GM18498 (cell line): ENCODE data around the gene CFP.
"Not testable (repeated sequence)": the region's sequence is repeated elsewhere in the genome, so short reads cannot be mapped to it uniquely, and the experiment has no call there.

Source experiments
- ATAC-seq: cut with Tn5 transposase; IDR thresholded peaks from one replicate; pipeline ENCODE4 v1.9.1; 2021; ENCODE audit warnings: mild to moderate bottlenecking, moderate library complexity; ENCODE audit not compliant: unreplicated experiment

Gene CFP

DNA sequence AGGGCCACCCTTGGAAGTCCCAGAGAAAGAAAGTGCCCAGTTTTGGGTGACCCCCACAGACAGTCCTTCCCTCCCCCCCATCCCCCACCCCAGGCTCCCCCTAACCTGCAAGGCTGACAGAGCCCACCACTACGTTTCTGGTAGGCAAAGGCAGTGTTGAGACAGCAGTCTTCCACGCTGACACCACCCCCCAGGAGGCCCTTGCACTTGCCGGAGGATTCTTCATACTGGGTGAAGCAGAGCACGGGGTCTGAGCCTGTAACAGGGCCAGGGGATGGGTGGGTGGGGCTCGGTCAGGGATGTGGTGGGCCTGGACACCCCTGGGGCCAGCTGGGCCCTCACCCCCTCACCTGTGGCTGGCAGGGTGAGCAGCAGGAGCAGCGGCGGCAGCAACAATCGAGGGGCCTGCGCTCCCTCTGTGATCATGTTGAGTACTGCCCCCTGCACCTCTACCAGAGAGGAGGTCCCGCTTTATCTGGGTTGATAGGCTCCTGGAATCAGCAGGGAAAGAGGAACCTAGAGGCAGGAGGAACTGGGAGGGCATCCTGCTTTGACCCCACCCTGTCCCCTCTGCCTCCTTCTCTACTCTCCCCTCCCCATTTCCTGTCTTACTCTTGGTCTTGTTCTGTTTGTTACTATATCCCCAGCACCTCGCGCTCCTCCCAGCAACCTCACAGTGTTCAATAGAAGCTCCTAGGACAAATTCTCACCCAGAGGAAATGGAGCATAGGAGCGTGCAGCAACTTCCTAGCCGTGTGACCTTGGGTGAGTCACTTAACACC is at the start of gene CFP:
CFP (minus strand) TSS at position 512 of the 782 bp plus-strand sequence; CDS start at position 426, 86 bp downstream.
- no peak for ATAC-seq

DNA sequence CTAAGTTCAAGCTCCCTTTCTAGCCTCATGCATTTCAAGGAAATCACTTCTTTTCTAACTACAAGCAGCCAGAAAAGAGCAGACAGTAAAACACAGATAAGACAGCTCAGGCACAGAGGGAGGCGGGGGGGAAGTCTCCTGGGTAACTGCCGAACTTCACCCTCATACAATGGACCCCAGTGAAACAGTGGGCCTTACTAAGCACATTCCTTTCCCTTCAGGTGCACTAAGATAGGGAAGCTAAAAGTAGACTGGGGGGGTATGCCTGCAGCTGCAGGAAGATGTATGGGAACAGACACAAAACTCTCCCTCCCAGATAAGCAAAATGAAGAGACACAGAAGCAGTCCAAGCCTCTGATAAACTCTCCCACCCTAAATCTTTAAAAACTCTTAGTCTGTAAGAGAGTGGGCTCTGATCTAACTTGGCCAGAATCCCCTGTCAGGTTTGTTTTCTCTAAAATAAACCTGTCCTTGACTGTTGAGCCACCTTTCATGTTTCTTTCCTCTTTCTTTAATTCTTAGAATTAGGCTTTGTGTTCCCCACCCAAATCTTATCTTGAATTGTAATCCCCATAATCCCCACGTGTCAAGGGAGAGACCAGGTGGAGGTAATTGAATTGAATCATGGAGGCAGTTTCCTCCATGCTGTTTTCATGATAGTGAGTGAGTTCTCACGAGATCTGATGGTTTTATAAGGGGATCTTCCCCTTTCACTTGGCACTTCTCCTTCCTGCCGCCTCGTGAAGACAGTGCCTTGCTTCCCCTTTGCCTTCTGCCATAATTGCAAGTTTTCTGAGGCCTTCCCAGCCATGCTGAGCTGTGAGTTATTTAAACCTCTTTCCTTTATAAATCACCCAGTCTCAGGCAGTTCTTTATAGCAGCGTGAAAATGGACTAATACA is 46.5 kb upstream of the CFP start:
- ATAC-seq = not testable (repeated sequence)

DNA sequence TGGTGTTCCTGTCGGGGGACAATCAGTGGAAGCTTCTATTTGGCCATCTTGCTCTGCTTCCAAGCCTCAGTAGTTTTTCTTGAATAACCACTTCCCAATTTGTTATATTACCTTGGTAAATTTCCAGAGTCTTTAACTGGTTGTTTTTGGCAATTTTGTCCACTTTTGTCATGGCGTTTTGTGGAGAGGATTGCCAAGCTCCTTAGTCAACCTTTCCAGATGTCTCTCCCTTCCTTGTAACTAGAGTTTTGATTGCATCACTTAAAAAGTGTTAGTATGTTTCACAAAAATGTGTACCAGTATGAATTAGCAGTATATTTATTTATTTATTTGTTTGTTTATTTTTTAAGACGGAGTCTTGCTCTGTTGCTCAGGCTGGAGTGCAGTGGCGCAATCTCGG is 45.0 kb upstream of the CFP start:
- ATAC-seq = no peak

DNA sequence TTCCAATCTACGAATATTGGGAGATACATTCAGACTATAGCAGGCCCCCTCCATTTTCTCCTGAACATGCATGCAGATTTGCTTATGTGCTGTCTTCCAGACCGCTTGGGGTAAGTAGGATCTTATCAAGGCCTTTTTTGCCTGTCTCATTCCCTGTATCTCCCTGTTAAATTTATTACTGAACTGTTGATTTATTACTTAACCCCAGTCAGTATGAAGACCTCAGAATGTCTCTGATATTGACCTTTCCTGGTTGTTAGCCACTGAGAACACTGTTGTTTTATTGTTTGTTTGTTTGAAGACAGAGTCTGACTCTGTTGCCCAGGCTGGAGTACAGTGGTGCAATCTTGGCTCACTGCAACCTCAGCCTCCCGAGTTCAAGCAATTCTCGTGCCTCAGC is 36.1 kb upstream of the CFP start:
- ATAC-seq = not testable (repeated sequence)

DNA sequence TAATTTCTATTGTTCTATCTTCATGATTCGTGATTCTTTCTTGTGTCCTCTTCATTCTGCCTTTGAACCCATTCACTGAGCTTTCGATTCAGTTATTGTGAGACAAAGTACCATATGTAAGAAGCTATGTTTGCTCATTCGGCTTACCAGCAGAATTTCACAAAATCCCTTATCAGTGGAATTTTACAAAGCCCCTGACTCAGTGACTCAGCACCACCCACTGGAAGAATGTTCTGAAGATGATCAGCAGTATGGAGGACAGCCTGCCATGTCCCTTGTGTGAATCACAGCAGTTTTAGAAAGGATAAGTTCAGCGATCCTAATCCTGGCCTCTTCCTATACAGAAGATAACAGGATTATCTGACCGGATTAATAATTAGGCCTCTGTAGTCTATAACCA is 35.0 kb upstream of the CFP start:
- ATAC-seq = no peak

DNA sequence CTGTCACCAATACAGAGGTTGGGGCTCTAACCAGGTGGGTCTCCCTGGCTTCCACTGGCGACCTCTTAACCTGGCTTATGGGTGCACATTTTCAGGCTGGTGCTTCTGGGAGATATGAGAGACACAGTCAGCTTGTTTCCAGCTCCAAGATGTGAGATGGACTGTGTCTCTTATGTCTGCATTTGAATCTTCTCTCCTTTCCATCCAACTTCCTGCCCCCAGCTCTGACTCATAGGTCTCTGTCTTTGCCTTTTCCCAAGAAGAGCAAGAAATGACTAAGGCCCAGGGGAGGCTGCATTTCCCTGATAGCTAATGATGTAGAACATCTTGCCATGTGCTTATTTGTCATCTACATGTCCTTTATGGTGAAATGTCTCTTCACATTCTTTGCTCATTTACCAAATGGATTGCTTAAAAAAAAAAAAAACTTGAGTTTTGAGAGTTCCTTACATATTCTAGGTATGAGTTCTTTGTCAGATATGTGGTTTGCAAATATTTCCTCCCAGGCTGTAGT is 32.5 kb upstream of the CFP start:
- no peak for ATAC-seq

DNA sequence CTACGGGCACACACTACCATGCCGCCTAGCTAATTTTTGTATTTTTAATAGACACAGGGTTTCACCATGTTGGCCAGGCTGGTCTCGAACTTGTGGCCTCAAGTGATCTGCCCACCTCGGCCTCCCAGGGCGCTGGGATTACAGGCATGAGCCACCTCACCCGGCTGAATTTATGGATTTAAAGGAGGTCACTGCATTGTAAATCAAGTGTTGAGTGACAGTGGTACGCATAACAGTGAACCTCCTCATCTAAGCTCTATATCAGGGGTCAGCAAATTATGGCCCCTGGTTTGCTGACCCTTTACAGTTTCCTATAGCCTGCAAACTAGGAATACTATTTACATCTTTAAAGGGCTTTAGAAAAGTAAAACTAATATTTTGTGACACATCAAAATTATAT is 31.8 kb upstream of the CFP start:
- ATAC-seq = no peak

DNA sequence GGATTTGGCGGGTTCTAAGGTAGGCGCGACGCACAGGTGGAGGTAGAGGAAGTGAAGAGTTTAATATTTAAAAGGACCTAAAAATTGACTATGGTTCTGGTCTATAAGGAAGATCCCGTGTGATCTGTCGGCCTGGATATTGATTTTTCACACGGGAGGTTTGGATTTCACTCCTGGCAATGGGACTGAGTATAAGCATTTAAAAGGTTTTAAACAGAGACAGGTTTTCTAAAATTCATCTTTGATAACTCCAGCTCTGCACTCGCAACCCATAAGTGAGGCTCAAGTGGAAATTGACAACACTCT is 29.6 kb upstream of the CFP start:
- no peak for ATAC-seq

DNA sequence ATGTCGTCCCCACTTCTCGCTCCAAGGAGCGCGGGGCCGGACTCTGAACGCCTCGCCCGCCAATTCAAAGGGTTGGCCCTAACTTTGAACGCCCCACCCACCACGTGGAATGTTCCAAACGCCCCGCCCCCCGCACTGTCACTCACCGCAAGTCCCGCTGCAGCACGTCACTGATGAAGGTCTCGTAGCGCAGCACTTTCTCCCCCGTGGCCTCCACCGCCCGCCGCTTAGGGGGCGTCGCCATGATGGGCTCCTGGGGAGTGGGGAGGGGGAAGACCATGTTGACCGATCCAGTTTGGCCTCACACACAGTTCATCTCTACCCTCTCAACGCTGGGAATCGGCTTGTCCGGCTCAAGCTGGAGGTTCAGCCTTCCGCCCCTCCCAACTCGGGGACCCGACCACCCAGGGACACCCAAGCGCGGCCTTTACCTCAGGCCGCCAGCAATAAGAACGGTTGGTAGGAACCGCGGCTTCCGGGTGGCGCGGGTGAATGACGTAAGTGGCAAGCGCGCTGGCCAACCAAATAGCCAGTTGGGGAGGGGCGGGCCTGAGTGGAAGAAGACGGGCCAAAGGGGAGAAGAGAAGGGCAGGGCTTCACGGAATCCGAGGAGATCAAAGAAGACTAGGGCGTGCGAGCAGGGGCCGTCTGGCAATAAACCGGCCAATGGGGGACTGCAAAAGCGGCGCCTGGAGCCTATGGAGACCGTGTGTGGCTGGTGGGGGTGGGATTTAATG is 29.1 kb upstream of the CFP start, which contains the start of gene UXT:
UXT (minus strand) TSS at position 497 of the 737 bp plus-strand sequence; CDS start at position 244, 253 bp downstream.
- ATAC-seq = peak; percentile 85

DNA sequence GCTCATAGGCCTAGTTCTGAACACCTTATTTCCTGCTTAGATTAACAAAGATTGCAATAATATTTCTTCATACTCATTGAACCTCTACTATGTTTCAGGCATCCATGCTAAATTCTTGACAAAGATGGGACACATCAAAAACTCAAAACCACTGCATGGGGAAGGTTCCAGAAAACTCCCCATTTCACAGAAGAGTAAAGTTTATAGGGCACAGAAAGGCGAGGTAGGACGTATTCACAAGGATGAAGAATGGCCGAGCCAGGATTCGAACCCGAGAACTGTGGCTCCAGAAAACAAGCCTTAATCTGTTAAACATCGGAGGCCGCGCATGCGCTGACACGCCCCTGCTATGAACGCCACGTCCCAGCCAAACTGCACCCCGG is 28.6 kb upstream of the CFP start:
- ATAC-seq = no peak

DNA sequence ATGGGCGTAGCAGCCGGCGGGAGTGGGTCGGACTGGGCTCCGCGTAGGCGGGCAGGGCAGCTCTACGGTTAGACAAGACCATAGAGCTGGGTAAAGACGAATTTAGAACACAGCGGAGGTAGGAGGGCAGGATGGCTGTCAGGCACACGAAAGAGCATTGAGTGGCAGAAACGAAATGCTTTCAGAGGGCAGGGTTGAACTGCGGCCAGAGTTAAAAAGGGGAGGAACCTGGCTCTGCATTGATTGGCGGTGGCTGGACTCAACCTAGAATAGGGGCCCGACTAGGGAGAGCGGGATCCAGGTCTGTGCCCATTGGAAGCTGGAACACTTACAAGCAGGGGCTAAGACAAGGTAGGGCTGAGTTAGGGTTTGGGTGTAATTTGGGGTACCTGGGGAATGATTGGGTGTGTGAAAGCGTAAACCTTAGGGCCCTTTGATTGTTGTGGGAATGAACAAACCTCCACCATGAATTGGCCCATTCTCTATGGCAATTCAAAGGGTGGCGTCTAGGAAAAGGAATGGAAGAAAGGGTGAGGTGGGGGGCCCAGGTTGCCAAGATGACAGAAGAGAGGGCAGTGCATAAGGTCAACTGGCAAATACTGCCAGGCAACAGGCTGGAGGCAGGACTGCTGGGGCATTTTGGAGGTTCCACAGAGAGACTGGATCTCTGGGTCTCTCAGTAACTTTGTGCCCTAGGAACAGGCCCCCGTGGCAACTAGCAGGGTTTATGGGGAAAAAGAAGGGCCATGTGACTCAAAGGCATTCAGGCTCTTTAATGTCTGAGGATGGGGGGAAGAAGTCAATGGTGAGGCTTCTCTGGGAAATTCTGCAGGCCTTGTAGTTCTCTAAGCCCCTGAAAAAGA is 21.5 kb upstream of the CFP start:
- no peak for ATAC-seq

DNA sequence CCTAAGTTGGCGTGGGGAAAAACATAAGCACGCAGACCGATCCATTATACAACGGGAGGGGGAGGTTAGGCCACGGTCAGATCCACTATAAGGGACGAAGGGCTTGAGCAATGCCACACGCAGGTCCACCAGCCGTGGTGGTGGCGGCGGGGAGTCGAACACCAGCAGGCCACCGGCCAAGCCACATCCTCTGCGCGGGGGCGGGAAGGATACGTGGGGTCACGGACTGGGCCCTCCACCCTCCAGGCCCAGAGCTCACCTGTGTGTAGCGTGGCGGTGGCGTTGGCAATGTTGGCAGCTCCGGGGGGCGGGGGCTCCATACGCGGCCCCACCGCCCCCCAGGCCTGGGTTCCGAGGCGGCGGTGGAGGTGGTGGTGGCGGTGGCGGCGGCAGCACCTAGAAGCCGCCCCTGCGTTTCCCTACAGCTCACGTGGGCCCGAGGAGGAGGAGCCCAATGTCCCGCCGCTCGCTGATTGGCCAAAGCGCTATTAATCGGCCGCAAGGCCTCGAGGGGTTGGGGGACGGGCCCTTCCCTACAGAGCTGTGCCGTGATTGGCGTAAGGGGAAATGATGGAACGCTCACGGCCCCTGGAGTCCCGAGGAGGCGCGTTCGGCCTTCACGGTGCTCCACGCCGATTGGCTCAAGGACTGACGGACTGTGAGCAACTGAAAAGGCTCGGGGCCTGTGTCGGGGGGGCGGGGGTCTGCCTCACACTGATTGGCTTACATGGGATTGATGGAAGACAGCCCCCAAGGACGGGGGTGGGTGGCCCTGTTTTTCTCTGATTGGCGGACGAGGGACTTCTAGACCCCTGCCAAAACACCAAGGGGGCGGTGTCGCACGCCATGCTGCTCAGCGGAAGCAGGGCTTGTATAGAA is 20.7 kb upstream of the CFP start, which contains the start of gene ELK1:
ELK1 (minus strand) TSS at position 400 of the 879 bp plus-strand sequence. CDS start 9,122 bp downstream, outside the sequence.
- ATAC-seq = peak; percentile 89

DNA sequence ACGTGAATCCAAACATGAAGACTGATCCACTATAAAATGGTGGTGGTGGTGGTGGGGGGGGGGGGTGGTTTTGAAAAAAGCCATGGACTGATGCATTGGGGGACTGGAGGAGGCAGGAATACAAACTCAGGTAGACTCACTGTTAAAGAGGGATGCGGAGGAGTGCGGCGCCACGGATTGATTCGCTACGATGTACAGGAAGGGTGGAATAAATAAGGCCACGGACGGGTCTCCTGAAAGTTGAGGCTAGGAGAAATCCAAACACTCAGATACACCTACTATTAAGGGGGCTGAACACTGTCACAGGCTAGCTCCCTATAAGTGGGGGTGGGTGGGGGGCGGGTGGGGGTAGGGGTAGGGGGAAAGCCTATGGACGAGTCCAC is 20.0 kb upstream of the CFP start:
- ATAC-seq = no peak

DNA sequence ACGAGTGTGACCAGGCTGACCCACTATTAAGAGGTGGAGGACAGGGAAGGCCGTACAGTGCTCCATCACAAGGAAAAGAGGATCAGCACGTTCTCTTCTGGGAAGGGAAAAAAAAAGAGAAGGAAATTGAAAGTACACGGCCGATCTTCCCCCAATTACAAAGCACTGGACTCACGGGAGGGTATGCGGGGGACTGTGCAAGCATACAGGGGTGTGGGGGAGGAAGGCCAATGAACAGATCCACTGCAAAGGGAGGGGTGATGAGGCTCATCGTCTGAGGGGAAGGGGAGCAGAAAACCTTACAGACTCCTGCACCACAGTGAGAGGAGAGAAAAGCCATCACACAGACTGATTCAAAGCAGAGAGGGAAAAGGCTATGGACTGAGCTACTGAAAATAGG is 19.5 kb upstream of the CFP start:
- ATAC-seq = no peak

DNA sequence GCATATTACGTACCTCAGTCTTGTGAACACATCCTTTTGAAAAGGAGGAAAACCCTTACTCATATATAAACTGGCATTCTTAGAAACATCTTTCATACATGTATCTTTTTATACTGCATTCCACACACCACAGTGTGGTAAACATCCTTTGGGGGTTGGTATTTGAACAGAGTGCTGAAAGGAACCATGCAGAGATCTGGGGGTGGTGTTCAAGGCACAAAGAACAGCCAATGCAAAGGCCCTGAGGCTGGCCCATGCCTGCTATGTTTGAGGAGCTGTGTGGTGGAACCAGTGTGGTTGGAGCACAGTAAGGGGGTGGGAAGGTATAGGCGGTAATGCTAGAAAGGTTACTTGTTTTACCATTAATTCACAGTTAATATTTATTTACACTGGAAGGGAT is 18.6 kb upstream of the CFP start:
- ATAC-seq = no peak

DNA sequence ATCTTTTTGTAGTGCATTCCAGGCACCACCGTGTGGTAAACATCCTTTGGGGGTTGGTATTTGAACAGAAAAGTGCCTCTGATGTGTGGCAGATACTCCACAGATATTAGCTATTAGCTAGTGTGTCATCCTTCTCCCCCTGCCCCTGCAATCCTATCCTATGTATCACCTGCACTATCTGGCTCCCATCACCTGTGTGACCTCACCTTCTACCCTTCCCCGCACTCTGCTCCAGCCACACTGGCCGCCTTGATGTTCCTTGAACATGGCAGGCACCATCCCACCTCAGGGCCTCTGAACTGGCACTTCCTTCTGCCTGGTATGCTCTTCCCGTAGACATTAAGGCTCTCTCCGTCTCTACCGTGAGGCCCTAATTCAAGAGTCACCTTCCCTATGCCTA is 16.9 kb upstream of the CFP start:
- no peak for ATAC-seq

DNA sequence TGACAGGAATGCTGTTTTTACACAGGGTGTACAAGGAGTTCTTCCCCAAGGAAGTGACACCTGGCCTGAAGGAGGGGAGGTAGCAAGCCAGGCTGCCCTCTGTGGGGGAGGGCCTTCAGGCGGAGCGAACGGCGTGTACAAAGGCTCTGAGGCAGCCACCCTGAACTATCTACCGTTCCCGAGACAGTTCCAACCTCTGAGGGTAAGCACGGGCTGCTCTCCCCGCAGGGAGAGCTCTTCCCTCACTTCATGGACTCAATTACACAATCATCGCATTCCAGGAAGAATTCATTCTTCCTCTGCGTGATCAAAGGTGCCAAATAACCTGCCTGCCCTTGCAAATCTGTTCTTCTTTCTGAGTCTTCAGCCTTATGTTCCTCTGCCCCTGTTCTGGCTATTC is 15.8 kb upstream of the CFP start:
- no peak for ATAC-seq

DNA sequence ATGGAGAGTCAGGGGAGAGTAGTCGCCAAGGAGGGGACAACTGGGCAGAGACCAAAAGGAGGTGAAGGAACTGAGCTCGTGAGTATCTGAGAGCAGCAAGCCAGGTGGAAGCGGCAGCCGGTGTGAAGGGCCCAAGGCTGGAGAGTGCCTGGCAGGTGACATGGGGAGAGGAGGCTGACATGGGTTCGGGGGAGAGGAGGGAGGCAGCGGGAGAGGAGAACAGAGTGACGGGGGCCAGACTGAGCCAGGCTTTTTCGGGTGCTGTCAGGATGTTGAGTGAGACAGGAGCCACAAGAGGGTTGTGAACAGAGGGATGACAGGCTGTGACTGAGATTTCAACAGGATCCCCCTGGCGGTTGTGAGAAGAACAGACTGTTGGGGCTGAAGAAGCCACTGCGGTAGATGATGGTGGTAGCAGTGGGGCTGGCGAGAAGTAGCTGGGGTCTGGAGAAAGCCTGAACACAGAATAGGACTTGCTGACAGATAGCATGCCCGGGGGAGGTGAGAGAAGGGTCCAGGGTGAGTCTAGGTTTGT is 14.9 kb upstream of the CFP start:
- no peak for ATAC-seq

DNA sequence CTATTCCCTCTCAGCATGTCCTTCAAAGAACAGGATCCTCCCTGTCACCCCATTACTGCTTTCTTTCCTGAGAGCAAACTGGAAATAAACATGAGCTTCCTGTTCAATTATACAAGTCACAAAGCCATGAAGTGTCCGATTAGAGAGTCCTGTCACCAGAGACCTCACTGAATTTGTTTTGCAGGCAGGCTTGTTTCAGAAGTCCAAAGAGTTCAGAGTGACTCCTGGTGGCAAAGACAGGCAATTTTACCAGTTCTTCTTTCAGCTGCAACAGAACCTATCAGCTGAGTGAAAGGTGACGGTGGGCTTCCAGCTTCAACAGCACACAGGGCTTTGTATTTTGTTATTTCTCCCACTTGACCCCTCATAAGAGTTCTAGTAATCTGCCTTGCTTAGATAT is 14.2 kb upstream of the CFP start:
- ATAC-seq = no peak
